SK-N-MC (cell line): Measurements from ENCODE around the gene RSPH3.

Experiments used
- DNase-seq: peaks from one replicate; pipeline ENCODE4 v3.0.0-alpha.2; 2011; ENCODE audit warnings: low read depth, low spot score
- H3K27ac ChIP-seq: fragments of 200-600 bp; sonication (generic); 2 replicates; pipeline ENCODE4 v1.5.1; 2016; ENCODE audit warnings: mixed run types
- H3K36me3 ChIP-seq: fragments of 200-600 bp; sonication (generic); 2 replicates; pipeline ENCODE4 v1.6.1; 2017; ENCODE audit warnings: antibody characterized with exemption, low read length, mixed read lengths; ENCODE audit not compliant: insufficient read depth
- H3K4me3 ChIP-seq: fragments of 200-600 bp; sonication (generic); 2 replicates; pipeline ENCODE4 v1.5.1; 2016
- H3K9ac ChIP-seq: fragments of 200-600 bp; sonication (generic); 2 replicates; pipeline ENCODE4 v1.8.0; 2017; ENCODE audit warnings: mixed run types, mixed read lengths; ENCODE audit not compliant: insufficient read length
- H3K9me3 ChIP-seq: fragments of 200-600 bp; sonication (generic); 2 replicates; pipeline ENCODE4 v1.6.1; 2017; ENCODE audit warnings: low read depth, mild to moderate bottlenecking, antibody characterized with exemption, low read length, moderate library complexity, mixed read lengths
- EZH2 ChIP-seq: fragments of 200-600 bp; sonication (generic); IDR thresholded peaks from one replicate; pipeline ENCODE4 v1.6.1; 2017; ENCODE audit warnings: antibody characterized with exemption
- FOXP2 ChIP-seq: optimal IDR thresholded peaks from 2 replicates; pipeline ENCODE3; 2011; ENCODE audit warnings: mild to moderate bottlenecking, moderate library complexity; ENCODE audit not compliant: insufficient read depth; ENCODE audit errors: extremely low read length, control extremely low read depth
- POLR2AphosphoS5 ChIP-seq: IDR thresholded peaks from 2 replicates; pipeline ENCODE4 v1.6.1; 2012; ENCODE audit warnings: mild to moderate bottlenecking, low read depth, low read length, borderline replicate concordance

Gene RSPH3

DNA sequence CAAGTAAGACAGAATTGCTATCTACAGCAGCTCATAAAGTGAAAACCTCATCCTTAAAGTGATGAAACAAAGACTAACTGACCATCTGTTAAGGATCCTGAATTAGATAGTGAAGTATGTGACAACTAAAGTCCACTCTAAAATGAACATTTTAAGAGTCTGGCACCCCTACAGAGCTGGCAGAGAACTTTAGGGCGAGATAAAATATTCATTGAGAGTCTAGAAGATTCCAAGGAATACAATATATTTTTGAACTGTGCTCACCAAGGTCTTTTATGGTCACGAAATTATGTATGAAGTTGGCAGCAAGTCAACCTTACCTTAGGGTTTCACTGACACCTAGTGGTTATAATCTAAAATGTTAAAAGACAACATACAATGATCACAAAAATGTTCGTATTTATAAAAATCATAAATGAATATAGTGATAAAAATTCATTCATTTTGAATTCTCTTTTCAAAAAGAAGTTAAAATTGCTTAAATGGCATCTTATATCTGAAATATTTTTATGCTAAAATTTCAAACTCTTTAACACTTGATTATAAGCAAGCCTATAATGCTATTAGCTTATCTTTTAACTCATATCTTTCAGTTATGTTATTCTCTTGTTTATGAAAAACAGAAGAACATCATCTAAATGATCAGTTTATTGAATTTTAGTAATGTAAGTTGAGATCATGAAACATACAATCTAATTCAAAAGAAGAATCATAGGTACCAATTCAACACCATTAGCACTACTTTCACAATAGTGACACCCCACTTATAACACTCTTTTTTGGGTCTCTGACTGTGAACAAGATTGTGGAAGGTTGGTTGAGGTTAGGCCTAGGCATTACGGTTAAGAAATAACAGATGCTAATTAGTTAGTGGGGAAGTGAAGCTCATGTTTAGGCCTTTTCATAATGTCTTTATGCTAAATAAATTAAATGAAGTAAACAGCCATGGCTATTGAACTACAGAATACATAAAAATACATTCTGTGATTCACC, 27.5 kb downstream of the RSPH3 start:
- Histone ChIP-seq H3K4me3 (no peak overlapping the region), H3K27ac (no peak overlapping the region), H3K9me3 (peaks cover 3% of the 10 kb centered on the region), H3K9ac (no peak overlapping the region), H3K36me3 (no peaks in the 10 kb centered on the region)
- peak; percentile 48 for DNase-seq
- TF ChIP-seq EZH2 = no peak
- no peak for TF ChIP-seq FOXP2
- TF ChIP-seq POLR2AphosphoS5 = no peak

DNA sequence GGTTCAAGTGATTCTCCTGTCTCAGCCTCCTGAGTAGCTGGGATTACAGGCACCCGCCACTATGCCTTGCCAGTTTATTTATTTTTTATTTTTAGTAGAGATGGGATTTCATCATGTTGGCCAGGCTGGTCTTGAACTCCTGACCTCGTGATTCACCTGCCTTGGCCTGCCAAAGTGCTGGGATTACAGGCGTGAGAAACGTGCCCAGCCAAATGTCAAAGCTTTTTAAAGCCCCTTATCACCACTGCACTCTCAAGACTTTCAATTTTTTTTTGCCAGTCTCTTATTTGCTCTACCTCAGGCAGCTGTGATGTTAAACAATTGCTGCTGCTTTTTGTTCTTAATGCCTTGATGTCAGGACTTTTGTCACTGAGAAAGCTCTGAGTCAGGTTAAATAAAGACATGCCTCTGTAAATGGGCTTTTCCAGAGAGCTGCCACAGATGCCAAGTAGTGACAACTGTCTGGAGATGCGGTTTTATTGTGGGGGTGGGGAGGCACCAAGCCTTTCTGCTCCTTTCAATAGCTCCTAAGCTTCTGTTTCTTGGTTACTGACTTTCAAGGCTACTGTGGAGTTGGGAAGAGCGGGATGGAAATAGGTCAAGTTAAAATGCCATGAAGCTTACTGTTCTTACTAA, 29.2 kb downstream of the RSPH3 start:
- Histone ChIP-seq H3K27ac (no peak overlapping the region), H3K4me3 (no peak overlapping the region), H3K36me3 (no peaks in the 10 kb centered on the region), H3K9me3 (peaks cover 3% of the 10 kb centered on the region), H3K9ac (no peak overlapping the region)
- DNase-seq = no peak
- TF ChIP-seq POLR2AphosphoS5 (no peak), EZH2 (no peak), FOXP2 (no peak)

DNA sequence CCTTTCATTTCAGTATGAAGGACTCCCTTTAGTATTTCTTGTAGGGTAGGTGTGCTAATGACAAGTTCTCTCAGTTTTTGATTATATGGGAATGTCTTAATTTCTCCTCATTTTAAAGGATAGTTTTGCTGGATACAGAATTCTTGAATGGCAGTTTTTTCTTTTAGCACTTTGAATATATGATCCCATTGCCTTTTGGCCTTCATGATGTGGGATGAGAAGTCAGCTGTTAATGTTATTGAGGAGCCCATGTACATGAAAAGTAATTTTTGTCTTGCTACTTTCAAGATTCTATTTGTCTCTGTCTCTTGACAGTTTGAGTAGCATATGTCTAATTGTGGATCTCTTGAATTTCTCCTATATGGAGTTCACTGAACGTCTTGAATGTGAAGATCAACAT, 30.9 kb downstream of the RSPH3 start:
- no peak overlapping the region for H3K4me3 ChIP-seq
- H3K36me3 ChIP-seq = no peaks in the 10 kb centered on the region
- H3K9ac ChIP-seq = no peak overlapping the region
- no peak overlapping the region for H3K27ac ChIP-seq
- no peak for TF ChIP-seq POLR2AphosphoS5
- no peak for TF ChIP-seq EZH2
- TF ChIP-seq FOXP2 = no peak
- no peak for DNase-seq
- H3K9me3 ChIP-seq = peaks cover 3% of the 10 kb centered on the region

DNA sequence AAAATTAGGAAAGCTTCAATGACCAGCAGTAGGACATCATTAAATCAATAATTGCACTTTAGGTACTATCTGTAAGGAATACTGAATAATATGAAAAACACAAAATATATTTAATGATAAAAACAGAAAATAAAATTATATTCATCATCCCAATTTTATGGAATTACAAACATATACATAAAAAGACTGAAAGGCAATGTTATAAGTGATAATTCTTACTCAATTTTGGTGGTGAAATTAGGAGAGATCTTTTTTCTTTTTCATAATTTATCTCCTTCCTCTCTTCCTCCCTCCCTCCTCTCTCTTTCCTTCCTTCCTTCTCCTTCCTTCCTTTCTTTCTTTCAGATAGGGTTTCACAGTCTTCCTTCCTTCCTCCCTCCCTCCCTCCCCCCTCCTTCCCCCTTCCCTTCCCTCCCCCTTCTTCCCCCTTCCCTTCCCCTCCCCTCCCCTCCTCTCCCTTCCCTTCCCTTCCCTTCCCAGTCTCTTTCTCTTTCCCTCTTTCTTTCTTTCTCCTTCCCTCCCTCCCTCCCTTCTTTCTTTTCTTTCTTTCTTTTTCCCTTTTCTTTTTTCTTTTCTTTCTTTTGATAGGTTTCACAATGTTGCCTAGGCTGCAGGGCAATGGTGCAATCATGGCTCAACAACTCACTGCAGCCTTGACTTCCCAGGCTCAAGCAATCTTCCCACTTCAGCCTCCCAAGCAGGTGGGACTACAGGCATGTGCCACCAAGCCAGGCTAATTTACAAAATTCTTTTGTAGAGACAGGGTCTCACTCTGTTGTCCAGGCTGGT, 36.8 kb downstream of the RSPH3 start:
- Histone ChIP-seq H3K9ac (no peak overlapping the region), H3K4me3 (no peak overlapping the region), H3K9me3 (peaks cover 3% of the 10 kb centered on the region; the same call in 1 of the 2 replicates), H3K36me3 (no peaks in the 10 kb centered on the region), H3K27ac (no peak overlapping the region)
- no peak for DNase-seq
- TF ChIP-seq EZH2 = no peak
- no peak for TF ChIP-seq POLR2AphosphoS5
- no peak for TF ChIP-seq FOXP2

DNA sequence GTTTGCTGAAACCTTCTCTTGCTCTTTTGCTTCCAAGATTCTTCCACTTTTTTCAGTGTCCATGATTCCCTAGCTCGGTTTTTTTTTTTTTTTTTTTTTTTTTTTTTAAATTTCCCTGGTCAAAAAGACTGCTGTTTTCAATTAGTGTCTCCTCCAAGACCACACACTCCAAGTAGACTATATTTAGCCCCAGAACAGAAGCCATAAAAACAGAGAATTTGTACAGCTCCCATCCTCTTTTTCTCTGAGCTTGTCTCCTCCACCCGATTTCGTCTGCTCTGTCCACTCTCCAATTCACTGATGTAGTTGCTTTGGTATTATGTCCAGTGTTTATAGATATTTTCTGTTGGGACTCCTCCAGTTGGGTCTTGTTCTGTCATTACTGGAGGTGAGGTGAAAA, 37.6 kb downstream of the RSPH3 start:
- Histone ChIP-seq H3K9me3 (no peaks in the 10 kb centered on the region), H3K36me3 (no peaks in the 10 kb centered on the region), H3K9ac (no peak overlapping the region), H3K4me3 (no peak overlapping the region), H3K27ac (no peak overlapping the region)
- TF ChIP-seq EZH2 (no peak), FOXP2 (no peak), POLR2AphosphoS5 (no peak)
- no peak for DNase-seq

DNA sequence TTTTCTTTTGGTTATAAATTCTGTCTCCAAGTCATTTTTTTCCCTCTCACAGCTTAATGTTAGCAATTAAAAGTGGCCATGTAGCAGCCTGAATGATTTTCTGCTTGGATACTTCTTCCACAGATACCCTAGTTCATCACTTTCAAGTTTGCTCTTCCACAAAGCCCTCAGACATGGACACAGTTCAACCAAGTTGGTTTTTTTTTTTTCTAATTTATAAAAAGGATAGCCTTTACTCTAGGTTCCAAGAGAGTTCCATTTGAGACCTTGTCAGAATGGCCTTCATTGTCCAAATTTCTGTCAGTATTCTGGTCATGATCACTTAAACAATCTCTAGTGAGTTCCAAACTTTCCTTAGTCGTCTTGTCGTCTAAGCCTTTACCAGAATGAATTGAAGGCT, 40.0 kb downstream of the RSPH3 start:
- no peak for TF ChIP-seq FOXP2
- TF ChIP-seq POLR2AphosphoS5 = no peak
- no peak for TF ChIP-seq EZH2
- H3K4me3 ChIP-seq = no peak overlapping the region

DNA sequence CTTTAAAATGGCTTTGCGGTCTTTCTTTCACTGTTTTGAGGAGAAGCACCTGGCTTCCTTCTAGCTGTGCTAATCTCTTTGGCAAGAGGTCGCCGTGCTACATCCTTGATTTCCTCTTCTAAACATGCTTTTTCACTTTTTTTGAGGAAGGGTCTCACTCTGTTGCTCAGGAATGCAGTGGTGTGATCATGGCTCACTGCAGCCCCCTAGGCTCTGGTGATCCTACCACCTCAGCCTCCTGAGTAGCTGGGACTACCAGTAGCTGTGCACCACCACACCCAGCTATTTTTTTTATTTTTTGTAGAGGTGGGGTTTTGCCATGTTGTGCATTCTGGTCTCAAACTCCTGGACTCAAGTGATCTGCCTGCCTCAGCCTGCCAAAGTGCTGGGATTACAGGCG, 40.5 kb downstream of the RSPH3 start:
- no peak overlapping the region for H3K9ac ChIP-seq
- H3K27ac ChIP-seq = no peak overlapping the region
- no peaks in the 10 kb centered on the region for H3K9me3 ChIP-seq
- H3K36me3 ChIP-seq = no peaks in the 10 kb centered on the region
- no peak overlapping the region for H3K4me3 ChIP-seq
- no peak for TF ChIP-seq POLR2AphosphoS5
- TF ChIP-seq EZH2 = no peak
- no peak for TF ChIP-seq FOXP2
- no peak for DNase-seq

More for the DNA sequence above, 40.0 kb downstream of the RSPH3 start:
- Histone ChIP-seq H3K9ac (no peak overlapping the region), H3K36me3 (no peaks in the 10 kb centered on the region), H3K27ac (no peak overlapping the region), H3K9me3 (no peaks in the 10 kb centered on the region)
- no peak for DNase-seq
